ENCODE data around the gene MGAT5B. TPM values are rescaled to one million over a fixed set of nuclear protein-coding genes. Genes with fewer than 3 reads are reported as not detected.

MGAT5B gene
- total and polyA plus RNA-seq, 10 of the 15 experiments (the other 5 are each of a cell fraction or from before 2014, with no cell fraction given) = 0.13 TPM; not detected in 9

DNA sequence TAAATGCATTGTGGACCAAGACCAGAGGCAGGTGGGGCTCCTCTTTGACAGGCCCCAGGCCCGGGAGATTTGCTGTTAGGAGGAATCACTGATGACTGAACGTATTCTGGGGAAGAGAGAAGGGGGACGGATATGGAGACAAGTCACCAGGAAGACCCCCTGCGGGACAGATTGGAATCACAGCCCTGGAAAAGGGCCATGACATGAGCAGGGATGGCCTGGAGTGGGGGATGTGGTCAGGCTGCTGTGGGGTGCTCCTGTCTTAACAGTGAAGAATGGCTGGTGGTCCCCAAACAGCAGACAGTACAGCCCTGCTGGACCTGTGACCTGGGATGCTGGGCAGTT lies 23.7 kb upstream of the MGAT5B start:
- peaks cover 4 to 9% of the 10 kb centered on the region in 2 experiments for H3K27me3 ChIP-seq (replicated peaks in 1 of 2; ENCODE audit: control insufficient read depth in 2 of 2, insufficient read depth in 2 of 2, low read length in 1 of 2)
- intact Hi-C loops (cut with micrococcal nuclease; ENCODE audit: unreplicated experiment) (no loop called here), in situ Hi-C loops (cut with MboI) (no loop called here)
- H3K9me3 ChIP-seq (replicated peaks; ENCODE audit: control insufficient read depth, insufficient read depth, low read length) = no peaks in the 10 kb centered on the region
- ChIA-PET CTCF (no interaction called here), RAD21 (ENCODE audit: unreplicated experiment) (no interaction called here), POLR2A (no interaction called here), SMC1A (ENCODE audit: uncharacterized antibody, unreplicated experiment) (no interaction called here)
- BruUV-seq (replicated peaks) = no TSS peak
- FAIRE-seq (no peak), DNase-seq (ENCODE audit: low read depth, low spot score) (no peak), ATAC-seq (no peak)
- H3K4me2 ChIP-seq (ENCODE audit: control insufficient read depth, insufficient read depth) = no peak overlapping the region
- H3K36me3 ChIP-seq (ENCODE audit: control insufficient read depth in 2 of 2, insufficient read depth in 2 of 2, low read length in 1 of 2) = no peaks in the 10 kb centered on the region
- H3K27ac ChIP-seq (ENCODE audit: control insufficient read depth, insufficient read depth) = no peak overlapping the region
- no peaks in the 10 kb centered on the region for H3K79me2 ChIP-seq (ENCODE audit: control insufficient read depth, insufficient read depth, low read length)
- no peaks in the 10 kb centered on the region for H4K20me1 ChIP-seq (ENCODE audit: control insufficient read depth, insufficient read depth)
- no peak overlapping the region for H3K4me3 ChIP-seq
- WGBS (ENCODE audit: insufficient coverage, insufficient replicate concordance, low lambda C conversion rate, missing lambda C conversion rate) = 16% methylated on average over 4 of the region's 4 CpGs
- no peak overlapping the region for H3K9ac ChIP-seq (ENCODE audit: control insufficient read depth, insufficient read depth, low read length)
- TF ChIP-seq RFX5 (IDR thresholded peaks at IDR 0.05; ENCODE audit: low read depth, low read length) (no peak), KAT2A (conservative IDR thresholded peaks at IDR 0.05; ENCODE audit: control insufficient read depth, low read depth, low read length) (no peak), MLLT1 (IDR thresholded peaks at IDR 0.05) (no peak), ZNF24 (IDR thresholded peaks at IDR 0.05) (no peak), ATF7 (IDR thresholded peaks at IDR 0.05; ENCODE audit: low read depth) (no peak), NR2F1 (conservative IDR thresholded peaks at IDR 0.05) (no peak), TCF7 (IDR thresholded peaks at IDR 0.05; ENCODE audit: borderline replicate concordance) (no peak), TCF12 (IDR thresholded peaks at IDR 0.05; ENCODE audit: low read depth, low read length) (no peak), POLR2AphosphoS5 (IDR thresholded peaks at IDR 0.05; ENCODE audit: low read length) (no peak), RB1 (IDR thresholded peaks at IDR 0.05; ENCODE audit: borderline replicate concordance) (no peak), NR2C2 (IDR thresholded peaks at IDR 0.05; ENCODE audit: borderline replicate concordance, control insufficient read depth, insufficient read length, low read depth) (no peak), SREBF2 (IDR thresholded peaks at IDR 0.05; ENCODE audit: low read length) (no peak)
- TF ChIP-seq, protein P1, sequence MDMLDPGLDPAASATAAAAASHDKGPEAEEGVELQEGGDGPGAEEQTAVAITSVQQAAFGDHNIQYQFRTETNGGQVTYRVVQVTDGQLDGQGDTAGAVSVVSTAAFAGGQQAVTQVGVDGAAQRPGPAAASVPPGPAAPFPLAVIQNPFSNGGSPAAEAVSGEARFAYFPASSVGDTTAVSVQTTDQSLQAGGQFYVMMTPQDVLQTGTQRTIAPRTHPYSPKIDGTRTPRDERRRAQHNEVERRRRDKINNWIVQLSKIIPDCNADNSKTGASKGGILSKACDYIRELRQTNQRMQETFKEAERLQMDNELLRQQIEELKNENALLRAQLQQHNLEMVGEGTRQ (IDR thresholded peaks at IDR 0.05; ENCODE audit: borderline replicate concordance, low read depth, low read length) = no peak
- TF ChIP-seq, protein P2, sequence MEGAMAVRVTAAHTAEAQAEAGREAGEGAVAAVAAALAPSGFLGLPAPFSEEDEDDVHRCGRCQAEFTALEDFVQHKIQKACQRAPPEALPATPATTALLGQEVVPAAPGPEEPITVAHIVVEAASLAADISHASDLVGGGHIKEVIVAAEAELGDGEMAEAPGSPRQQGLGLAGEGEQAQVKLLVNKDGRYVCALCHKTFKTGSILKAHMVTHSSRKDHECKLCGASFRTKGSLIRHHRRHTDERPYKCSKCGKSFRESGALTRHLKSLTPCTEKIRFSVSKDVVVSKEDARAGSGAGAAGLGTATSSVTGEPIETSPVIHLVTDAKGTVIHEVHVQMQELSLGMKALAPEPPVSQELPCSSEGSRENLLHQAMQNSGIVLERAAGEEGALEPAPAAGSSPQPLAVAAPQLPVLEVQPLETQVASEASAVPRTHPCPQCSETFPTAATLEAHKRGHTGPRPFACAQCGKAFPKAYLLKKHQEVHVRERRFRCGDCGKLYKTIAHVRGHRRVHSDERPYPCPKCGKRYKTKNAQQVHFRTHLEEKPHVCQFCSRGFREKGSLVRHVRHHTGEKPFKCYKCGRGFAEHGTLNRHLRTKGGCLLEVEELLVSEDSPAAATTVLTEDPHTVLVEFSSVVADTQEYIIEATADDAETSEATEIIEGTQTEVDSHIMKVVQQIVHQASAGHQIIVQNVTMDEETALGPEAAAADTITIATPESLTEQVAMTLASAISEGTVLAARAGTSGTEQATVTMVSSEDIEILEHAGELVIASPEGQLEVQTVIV (IDR thresholded peaks at IDR 0.05; ENCODE audit: borderline replicate concordance, partially characterized antibody) = no peak
- no peaks in the 10 kb centered on the region for H3K4me1 ChIP-seq (ENCODE audit: control insufficient read depth, insufficient read depth, low read length)
- no peak overlapping the region for H2AFZ ChIP-seq (ENCODE audit: control insufficient read depth, low read depth, low read length)
